GM12801 (cell line): ENCODE results near the gene DAAM1.

ENCODE experiments used
- TF ChIP-seq, protein P1 (sequence below): IDR thresholded peaks from one replicate; pipeline ENCODE4 v1.5.1; 2011; ENCODE audit warnings: control low read depth; ENCODE audit not compliant: insufficient read length; ENCODE audit errors: extremely low read depth

The DAAM1 gene

DNA sequence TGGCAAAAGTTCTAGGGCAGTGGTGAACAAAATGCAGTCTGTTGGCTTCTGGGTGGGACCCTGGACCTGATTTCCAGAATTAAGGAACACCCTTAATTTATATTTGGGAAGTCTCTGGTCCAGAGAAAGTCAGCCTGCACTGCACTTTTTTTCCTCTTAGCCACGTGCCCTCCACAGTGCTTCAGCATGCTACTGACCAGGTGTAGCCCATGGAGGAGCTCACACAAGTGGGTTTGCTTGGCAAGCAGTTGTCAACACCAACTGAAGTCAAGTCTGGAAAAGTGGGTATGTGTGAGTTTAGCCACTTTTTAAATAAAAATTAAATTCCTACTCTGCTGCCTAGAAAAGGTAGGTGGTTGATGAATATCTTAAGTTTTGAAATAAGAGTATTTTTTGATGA lies 111.3 kb downstream of the DAAM1 start:
- TF ChIP-seq, protein P1, sequence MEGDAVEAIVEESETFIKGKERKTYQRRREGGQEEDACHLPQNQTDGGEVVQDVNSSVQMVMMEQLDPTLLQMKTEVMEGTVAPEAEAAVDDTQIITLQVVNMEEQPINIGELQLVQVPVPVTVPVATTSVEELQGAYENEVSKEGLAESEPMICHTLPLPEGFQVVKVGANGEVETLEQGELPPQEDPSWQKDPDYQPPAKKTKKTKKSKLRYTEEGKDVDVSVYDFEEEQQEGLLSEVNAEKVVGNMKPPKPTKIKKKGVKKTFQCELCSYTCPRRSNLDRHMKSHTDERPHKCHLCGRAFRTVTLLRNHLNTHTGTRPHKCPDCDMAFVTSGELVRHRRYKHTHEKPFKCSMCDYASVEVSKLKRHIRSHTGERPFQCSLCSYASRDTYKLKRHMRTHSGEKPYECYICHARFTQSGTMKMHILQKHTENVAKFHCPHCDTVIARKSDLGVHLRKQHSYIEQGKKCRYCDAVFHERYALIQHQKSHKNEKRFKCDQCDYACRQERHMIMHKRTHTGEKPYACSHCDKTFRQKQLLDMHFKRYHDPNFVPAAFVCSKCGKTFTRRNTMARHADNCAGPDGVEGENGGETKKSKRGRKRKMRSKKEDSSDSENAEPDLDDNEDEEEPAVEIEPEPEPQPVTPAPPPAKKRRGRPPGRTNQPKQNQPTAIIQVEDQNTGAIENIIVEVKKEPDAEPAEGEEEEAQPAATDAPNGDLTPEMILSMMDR: no peak

DNA sequence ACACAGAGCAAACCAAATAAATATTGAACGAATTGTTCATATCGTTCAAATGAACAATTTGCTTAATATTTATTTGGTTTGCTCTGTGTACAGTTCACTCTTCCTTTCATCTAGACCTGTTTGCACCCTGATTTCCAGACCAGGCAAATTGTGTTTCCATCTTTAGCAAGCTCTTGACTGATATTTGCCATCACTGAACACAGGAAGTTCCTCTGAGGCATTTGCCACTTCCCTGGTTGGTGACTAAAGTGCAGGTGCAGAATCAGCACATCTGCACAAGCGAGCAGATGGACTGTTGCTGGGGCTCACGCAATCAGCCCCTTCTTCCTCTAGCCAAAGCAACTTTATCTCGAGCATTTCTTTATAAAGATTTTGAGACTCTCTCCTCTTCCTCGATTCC lies 112.9 kb downstream of the DAAM1 start:
- TF ChIP-seq, protein P1: no peak

DNA sequence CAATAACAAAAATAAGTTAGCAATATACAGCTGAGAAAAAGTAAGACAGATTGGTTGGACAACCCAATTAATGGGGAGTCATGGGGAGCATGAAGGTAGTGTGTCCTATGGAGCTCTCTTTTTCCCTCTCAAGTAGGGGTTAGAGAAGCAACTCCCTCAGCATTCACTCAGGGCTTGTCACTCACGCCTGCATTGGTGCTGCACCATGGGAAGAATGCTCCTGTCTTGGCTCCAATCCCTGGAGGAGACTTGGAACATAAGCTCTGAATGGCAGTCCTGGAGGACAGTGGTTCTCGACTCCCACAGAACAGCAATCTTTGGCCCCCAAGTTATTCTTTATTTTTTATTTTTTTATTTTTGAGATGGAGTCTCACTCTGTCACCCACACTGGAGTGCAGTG lies 113.8 kb downstream of the DAAM1 start:
- TF ChIP-seq, protein P1: no peak

DNA sequence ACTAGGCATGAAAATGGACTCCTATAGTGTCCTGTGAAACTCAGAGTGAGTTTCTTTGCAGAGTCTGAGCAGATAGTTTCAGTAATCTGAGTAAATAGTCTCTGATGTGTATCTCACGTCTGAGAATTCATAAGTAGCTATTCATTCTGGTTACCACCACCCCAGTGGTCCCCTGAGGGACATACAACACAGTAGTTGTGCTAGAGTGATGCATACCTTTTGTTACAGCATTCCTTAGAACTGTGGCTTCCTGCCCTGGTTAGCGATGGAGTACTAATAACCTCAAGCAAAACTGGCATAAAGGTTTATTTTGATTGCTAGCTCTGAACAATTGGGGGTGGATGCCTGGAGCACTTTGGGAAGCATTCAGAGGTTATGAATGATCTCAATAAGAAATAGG lies 114.7 kb downstream of the DAAM1 start:
- TF ChIP-seq, protein P1: no peak

DNA sequence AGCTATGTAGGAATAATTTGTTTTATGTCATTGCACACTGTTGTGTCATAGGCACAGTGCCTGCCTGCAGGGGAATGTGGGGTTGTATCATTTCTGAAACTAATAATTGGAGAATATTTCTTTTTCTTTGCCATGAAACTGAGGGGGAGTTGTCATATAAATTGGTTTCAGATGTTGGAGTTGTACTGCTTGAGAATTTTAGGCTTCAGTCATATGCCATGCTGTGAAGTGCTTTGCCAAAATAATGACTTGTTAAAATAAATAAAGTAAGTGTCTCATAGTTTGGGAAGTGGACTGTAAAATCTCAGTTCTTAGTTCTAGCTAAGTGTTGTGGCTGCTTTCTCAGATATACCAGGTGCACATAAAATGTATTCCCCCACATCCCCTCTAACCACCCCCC lies 116.8 kb downstream of the DAAM1 start:
- TF ChIP-seq, protein P1: no peak

DNA sequence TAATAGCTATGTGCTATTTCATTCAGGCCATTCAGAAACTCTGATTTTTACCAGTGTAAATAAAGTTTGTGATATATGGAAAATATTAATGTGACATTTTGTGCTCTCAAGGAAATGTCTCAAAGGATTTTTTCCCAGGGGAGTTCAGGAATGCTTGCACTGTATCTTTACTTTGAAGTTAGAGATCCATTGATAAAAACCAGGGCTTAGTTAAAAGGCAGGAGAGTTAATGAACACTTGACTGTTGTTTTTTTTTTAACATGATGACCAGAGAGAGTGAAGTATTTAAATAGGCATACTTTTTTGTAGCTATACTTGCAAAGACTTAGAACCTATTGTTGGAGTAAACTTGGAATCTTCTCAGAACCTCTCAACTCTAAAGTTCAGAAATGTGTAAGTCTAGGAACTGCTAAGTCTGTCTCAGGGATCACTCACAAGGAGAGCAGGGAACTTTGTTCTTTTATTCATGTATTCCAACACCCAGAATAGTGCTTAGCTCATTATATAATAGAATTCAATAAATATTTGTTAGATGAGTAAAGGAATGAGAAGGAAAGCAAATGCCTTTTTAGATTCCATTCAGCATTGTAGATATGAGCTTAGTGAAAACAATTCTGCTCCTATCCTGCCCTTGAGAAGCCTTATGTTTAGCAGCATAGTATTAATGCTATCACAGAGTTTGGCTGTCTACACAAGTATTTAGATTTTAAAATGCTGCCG lies 117.5 kb downstream of the DAAM1 start:
- TF ChIP-seq, protein P1: no peak

DNA sequence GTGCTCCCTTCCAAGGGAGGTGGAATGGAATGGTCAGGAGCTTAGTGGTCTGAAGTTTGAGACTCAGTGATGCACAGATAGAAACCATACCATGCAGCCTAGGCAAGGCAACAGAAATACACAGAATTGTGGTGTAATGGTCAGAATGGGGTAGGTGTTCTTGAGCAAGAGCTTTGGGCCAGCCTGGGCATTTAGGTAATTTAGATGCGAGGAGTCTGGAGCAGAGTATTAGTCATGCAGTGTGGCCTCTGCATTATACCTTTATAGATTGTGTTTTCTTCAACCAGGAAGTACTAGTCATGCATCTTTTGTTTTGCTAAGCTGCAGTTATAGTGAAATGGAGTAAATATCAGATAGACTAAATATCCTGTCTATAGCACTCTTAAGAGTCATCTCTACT lies 118.3 kb downstream of the DAAM1 start:
- TF ChIP-seq, protein P1: no peak
